NCI-H1417 treated with DMSO at 0.1 percent for 48 hours (cell line): ENCODE data around the gene CABP2.
"Not testable (repeated sequence)": the region's sequence is repeated elsewhere in the genome, so short reads cannot be mapped to it uniquely, and the experiment has no call there.

Source experiments
- DNase-seq: peaks from one replicate; lab custom pipeline; 2025; lab: John Stamatoyannopoulos, UW

CABP2 gene

GRCh38 chr11:67494371-67495233 lies 28.6 kb downstream of the CABP2 start:
- no peak for DNase-seq

DNA sequence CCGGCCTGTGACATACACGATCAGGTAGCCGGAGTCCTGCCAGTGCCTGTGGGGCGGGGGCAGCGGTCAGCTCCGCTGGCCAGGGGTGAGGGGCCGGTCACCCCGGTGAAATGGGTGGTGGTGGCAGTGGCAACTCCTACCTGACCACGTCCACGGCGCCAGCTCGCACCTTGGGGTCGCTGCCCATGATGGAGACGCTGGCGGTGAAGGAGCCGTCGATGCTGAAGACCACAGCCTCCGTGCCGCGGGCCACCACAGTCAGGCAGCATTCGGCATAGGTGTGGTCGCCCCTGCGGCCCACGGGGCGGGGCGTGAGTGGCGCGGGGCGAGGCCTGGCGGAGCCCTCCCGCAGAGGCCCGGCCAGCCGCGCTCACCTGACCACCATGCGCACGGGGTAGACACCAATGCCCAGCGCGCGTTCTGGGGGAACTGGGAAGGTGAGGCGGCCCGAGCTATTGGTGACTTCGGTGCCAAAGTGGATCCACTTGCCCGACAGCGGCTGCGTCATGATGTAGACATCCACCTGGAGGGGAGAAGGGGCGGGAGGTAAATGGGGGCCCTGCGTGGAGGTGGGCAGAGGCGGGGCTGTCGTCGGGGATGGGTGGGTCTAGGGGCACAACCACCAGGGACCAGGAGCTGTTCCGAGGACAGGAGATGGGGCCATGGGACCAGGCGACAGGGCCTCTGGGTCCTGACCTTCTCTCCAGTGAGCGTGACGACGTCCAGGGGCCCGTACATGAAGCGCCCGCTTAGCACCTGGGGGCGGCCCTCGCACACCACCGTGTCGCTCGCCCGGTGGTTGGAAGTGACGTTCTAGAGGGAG lies 29.5 kb downstream of the CABP2 start:
- DNase-seq, result no peak

DNA sequence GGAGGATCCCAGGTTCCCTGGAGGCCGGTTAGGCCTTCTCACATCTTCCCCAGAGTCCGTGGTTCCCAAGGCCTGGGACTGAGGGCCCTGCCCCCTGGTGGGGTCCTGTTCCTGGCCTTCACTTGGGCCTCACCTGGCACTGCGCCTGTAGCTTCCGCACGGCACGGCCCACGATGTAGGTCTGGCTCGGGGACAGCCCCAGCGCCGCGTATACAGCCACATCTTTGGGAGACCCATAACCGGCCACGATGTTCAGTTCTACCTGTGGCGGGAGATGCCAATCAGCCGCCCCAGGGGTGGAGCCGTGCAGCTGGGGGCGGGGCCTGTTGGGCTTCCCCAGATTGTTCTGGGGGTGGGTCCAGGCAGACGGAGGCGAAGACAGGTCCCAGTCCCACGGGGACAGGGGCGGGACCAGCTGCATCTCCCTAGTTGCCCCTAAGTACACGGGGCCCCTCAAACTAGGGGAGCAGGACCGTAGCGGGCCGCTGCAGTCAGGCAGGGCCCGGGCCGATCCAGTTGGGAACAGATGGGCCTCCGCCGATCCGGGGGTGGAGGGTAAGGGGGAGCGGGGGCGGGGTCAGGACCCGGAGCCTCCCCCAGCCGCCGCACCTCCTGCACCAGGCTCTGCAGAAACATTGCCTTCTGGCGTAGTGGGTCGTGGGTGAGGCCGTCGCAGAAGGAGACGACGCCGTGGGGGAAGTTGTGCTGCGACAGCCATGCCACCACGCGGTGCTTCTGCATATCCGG lies 30.3 kb downstream of the CABP2 start:
- DNase-seq, result no peak

DNA sequence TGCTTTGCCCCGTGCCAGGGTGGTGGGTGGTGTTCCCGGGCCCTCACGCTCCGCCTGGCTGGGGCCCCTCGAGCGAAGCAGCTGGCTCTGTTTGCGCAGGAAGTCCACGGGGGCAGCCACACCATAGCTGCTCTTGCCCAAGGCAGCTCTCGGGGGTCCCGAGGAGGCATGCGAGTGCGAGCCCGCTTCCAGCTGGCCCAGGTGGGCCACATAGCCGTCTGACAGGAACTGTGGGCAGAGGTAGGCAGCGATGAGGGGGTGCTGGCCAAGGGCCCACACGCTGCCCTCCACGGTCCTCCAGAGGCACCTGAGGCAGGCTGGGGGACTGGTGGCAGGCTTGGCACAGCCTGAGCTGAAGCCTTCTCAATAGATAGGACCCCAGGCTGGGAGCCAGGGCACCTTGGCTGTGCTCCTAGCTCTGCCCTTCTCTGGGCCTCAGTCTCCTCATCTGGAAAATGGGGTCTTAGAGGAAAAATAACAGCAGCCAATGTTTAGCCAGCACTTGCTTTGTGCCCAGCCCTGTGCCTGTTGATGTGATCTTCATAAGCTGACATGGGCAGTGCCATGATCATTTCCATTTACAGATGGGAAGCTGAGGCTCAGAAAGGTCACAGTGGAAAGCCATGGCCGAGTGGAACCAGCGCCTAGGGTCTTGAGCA lies 31.0 kb downstream of the CABP2 start:
- no peak for DNase-seq

- DNase-seq, result no peak
Measured at GRCh38 chr11:67491276-67492068, 31.8 kb downstream of the CABP2 start.

- DNase-seq, result no peak
Measured at GRCh38 chr11:67490727-67491065, 32.5 kb downstream of the CABP2 start.

DNA sequence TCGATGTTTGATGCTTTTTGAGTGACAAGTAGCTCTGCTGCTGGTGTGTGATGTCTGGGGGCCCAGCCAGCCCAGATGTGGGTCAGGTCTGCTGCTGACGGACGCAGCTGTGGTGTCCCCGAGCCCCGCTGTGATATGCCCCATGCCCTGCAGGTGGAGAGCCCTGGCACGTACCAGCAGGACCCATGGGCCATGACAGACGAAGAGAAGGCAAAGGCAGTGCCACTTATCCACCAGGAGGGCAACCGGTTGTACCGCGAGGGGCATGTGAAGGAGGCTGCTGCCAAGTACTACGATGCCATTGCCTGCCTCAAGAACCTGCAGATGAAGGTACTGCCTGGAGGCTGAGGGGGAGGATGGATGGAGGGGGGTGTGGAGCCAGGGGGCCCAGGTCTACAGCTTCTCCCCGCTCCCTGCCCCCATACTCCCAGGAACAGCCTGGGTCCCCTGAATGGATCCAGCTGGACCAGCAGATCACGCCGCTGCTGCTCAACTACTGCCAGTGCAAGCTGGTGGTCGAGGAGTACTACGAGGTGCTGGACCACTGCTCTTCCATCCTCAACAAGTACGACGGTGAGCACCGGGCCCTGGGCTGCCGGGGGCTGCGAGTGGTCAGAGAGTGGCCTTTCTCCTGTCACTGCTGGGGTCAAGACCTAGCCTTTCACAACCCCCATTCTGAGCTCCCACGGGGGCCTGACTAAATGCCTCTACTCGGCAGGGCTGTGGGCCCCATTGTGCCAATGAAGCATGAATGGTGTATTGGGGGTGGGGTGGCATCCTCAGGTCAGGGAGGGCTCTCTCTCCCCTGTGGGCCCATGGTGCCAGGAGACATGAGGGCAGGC lies 33.1 kb downstream of the CABP2 start:
- DNase-seq, result no peak

GRCh38 chr11:67489203-67489884 lies 33.9 kb downstream of the CABP2 start:
- DNase-seq, result no peak

DNA sequence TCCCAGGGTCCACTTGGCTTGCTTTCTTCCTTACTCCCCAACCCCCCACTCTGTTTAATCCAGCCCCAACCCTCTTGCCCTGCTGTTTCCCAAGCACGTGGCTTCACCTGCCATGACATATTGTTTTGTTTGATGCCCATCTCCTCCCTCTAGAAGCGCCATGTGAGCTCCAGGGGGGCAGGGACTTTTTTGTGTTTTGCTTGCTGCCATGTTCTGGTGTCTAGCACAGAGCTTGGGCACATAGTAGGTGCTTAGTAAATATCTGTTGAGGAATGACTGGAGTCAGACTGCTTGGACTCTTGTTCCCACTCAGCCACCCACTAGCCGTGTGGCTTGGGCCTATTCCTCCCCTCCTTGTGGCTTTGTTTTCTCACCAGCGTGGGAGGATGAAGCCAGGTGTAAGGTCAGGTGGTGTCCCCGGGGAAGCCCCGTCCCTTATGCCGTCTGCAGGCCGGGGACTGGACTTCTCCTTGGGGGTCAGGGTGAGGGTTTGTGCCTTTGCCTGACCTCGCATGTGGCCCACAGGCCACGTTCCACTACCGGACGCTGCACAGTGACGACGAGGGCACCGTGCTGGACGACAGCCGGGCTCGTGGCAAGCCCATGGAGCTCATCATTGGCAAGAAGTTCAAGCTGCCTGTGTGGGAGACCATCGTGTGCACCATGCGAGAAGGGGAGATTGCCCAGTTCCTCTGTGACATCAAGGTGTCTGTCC lies 36.6 kb downstream of the CABP2 start:
- DNase-seq, result no peak

DNA sequence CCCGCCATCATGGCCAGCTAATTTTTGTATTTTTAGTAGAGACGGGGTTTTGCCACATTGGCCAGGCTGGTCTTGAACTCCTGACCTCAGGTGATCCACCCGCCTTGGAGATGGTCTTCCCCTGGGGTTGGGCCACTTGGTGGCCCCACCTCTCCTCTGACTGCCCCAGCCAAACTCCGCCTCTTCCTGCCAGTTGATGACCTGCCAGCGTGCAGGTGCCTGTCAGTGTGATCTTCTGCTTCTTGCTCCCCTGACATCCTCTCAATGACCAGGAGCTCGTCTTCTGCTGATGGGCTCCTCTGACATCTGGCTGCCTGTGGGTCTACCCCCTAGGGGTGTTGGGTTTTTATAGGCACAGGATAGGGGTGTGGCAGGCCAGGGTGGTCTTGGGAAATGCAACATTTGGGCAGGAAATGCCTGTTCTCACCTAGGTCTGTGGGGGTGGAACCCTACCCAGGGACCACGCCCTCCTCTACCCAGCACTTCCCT lies 37.3 kb downstream of the CABP2 start:
- DNase-seq, result not testable (repeated sequence)

GRCh38 chr11:67484847-67485311 lies 38.4 kb downstream of the CABP2 start:
- DNase-seq, result no peak

DNA sequence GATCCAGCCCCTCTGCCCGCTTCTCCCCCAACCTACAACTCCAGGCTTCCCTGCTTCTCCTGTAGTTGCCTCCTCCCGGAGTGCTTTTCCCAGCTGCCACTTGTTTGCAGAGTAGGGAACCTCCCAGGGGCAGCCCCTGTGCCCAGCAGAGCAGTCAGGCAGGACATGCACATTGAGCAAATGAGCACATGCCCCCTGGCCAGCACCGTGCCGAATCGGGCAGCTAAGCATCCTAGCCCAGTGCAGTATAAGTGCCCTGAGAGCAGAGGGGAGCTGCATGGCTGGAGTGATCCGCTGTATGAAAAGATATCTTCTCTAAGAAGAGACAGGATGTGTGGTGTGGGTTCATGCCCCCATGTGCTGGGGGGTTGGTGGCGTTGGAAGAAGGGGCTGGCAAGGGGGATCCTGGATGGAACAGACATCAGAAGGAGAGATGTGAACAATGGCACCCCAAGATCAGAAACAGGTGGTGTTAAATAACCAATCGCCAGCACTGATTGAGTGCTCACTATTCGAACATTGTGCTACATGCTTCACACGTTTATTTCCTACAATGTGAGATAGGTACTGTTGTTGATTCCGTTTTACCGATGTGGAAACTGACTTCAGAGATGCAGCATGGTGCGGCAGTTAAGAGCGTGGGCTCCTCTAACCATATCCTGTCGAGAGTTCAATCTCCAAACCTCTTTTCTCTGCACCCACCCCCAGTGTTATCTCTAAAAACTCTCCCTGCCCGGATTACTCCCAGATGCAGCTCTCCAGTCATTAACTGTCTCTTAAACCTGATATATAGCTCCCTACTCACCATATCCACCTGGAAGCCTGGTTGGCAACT lies 39.2 kb downstream of the CABP2 start:
- no peak for DNase-seq

DNA sequence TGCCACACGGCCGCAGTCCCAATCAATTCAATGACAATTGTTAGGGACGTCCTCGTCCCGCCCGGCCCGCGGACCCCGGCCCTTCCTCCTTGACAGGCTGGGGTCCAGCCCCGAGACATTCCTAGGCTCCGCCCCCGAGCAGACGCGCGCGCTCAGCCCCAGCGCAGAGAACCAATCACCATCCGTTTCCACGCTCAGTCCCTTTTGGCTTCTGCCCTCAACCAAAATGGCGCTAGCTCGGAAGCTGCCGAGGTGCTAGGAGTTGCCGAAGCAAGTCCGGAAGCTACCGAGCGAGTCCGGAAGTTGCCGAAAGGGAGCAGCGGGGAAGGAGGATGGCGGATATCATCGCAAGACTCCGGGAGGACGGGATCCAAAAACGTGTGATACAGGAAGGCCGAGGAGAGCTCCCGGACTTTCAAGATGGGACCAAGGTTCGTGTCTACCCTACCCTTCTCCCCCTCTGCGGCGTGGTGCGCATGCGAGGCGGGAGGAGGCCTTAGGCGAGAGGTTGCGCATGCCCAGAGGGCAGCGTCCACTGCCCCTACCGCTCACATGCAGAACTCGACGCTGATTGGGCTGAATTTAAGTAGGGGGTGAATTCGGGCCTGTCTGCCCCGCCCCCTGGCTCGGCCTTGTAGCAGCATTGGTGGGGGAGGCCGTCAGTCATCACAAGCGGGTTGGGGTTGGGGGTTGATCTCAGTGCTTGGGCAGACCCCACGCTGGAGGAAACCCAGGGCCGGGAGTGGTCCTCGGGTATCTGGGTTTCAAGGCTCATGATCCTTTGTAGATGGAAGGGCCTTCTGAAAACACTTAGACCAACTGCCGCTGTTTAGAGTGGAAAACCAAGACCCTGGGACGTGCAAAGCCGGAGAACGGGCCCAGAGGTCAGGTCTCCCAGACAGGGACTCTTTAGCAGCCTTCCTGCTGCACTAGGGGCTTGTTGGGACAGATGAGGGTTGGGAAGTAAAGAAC lies 40.1 kb downstream of the CABP2 start, which contains the start of gene AIP:
AIP (plus strand) TSS at position 200 of the 972 bp plus-strand sequence; CDS start at position 333, 133 bp downstream.
- DNase-seq, result peak; percentile 95

DNA sequence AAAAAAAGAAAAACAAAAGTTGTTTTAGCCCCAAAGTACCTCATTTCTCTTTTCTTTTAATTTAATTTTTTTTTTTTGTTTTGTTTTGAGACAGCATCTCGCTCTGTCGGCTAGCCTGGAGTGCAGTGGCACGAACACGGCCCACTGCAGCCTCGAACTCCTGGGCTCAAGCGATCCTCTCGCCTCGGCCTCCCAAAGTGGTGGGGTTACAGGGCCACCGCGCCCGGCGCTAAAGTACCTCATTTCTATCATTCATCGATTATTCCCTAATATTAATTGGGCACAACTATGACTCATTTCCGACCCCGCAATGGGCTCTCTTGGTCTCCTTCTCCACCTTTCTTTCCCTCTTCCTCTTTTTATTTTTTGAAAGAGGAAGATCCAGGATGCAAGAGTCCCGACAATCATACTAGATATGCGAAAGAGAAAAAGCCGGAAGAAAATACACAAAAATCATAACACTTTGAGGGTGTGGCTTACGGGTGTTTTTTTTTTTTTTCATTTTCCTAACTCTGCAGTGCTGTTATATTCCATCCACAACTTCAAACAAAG lies 40.9 kb downstream of the CABP2 start:
- no peak for DNase-seq

DNA sequence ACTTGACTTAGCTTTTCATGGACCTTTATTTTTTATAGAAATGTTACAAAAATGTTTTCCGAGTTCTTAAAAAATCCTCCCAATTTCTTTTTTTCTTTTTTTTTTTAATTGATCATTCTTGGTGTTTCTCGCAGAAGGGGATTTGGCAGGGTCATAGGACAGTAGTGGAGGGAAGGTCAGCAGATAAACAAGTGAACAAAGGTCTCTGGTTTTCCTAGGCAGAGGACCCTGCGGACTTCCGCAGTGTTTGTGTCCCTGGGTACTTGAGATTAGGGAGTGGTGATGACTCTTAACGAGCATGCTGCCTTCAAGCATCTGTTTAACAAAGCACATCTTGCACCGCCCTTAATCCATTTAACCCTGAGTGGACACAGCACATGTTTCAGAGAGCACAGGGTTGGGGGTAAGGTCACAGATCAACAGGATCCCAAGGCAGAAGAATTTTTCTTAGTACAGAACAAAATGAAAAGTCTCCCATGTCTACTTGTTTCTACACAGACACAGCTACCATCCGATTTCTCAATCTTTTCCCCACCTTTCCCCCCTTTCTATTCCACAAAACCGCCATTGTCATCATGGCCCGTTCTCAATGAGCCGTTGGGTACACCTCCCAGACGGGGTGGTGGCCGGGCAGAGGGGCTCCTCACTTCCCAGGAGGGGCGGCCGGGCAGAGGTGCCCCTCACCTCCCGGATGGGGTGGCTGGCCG lies 45.7 kb downstream of the CABP2 start:
- DNase-seq, result not testable (repeated sequence)
